ENCODE measurements around the gene BHMT.
"Not testable (repeated sequence)": the region's sequence is repeated elsewhere in the genome, so short reads cannot be mapped to it uniquely, and the experiment has no call there.

The BHMT gene

DNA sequence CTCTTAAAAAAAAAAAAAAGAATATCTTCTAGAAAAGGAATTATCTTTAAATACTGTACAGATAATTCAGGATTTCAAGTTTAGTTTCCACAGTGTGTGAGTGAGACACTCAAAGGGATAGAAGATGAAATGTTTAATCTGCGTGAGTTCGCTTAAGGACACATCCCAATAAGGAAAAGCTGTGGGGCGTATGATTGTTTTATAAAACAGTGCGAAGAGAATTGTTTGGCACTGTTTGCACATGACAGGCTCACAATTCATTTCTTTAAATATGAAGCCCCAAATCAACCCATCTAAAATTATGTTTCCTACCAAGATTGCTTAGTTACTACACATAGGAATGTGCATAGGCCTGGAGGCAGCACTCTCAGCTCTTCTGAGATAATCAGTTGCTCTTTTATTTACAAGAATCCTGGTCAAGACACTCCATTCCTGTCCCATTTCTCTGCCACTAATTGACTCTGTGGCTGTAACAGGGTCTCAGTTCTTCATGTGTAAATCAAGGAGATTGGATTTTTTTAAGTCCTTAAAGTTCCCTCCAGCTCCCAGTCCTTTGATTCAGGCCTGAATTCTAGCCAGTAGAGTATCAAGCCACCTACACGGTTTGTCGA, 60.1 kb downstream of the BHMT start:
- DNase-seq (ENCODE audit: low read depth in 2 of 2, low spot score in 1 of 2), result no peak

DNA sequence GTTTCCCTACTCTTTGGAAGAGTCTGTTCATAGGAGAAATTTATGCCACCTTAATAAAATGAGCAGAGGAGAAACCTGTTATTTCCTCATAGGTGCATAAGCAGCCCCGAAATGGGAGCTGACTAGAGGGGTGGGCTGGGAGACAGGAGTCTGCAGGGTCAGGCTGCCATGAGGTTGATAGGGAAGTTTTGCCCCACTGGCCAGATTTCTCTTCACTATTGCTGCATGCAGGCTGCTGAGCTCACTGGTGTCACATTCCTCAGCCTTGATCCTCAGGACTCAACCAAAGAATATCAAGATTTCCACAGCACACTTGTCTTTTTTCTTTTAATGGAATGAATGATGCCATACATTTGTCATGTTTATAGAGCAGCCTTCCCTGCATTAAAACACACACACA, 60.7 kb downstream of the BHMT start:
- no peak for DNase-seq (ENCODE audit: low read depth in 2 of 2, low spot score in 1 of 2)

DNA sequence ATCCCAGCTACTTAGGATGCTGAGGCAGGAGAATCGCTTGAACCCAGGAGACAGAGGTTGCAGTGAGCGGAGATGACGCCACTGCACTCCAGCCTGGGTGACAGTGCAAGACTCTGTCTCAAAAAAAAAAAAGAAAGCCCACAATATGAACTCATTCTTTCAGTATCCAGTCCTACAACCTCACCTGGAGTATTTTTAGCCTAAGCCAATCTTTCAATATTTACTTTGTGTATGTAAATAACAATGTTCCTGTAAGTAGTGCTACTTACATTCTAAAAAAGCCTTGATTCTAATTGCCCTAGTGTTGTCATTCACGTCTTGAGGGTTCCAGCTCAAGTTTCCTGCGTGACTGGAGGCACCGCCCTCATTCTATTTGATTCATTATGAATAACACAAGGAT, 62.0 kb downstream of the BHMT start:
- DNase-seq (ENCODE audit: low read depth in 2 of 2, low spot score in 1 of 2), result no peak

DNA sequence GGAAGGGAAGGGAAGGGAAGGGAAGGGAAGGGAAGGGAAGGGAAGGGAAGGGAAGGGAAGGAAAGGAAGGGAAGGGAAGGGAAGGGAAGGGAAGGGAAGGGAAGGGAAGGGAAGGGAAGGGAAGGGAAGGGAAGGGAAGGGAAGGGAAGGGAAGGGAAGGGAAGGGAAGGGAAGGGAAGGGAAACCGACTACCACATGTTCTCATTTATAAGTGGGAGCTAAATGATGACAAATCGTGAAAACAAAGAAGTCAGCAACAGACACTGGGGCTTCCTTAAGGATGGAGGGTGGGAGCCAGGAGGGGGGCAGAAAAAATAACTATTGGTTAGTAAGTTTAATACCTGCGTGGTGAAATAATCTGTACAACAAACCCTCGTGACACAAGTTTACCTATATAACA, 68.8 kb downstream of the BHMT start:
- not testable (repeated sequence) for DNase-seq (ENCODE audit: low read depth in 2 of 2, low spot score in 1 of 2)

DNA sequence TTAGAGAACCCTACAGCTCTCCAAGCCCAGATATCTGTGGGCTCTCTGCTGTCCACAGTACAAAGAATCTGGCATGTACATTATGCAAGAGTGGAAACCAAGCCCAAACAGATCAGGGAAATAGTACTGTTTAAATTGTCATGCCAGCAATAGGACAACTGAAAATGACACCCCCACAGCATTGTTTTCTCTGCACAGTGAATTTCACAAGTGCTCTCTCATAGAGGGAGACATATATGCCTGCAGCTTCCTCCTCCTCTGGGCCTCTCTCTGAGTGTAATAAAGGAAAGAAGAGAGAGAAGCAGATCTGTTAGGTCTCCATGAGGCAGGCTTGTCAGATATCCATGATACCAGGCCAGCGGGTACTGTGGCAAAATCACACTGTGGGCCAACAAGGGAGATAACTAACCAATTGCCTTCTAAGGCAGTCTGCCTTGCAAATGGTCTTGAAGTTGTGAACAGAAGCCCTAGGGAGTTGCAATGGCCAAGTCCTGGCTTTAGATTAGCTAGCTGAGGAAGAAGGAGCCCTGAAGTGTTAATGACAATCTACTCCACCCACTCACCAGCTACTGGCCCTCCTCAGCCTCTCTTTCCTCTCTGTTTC, 69.9 kb downstream of the BHMT start:
- DNase-seq (ENCODE audit: low read depth in 2 of 2, low spot score in 1 of 2), result no peak
